Transverse colon (tissue), 4 donors: Measurements from ENCODE around the gene LRRC4B.

Experiments
- CTCF ChIP-seq, 5 experiments: fragments of 200-600 bp in 3 of 5; fragments of 450-650 bp in 2 of 5; sonication (generic) in 3 of 5; IDR thresholded peaks; 1 replicate in 2 of 5; 2 replicates in 3 of 5; pipeline ENCODE4 v1.5.1; 2016 to 2017; ENCODE audit warnings: antibody characterized with exemption in 5 of 5, inconsistent platforms in 3 of 5, mild to moderate bottlenecking in 2 of 5, moderate library complexity in 1 of 5
- POLR2AphosphoS5 ChIP-seq, 3 donors: sonication (generic); formaldehyde crosslinking; IDR thresholded peaks; one replicate each; pipeline ENCODE4 v1.6.1; 2016; ENCODE audit warnings: antibody characterized with exemption in 3 of 3

DNA sequence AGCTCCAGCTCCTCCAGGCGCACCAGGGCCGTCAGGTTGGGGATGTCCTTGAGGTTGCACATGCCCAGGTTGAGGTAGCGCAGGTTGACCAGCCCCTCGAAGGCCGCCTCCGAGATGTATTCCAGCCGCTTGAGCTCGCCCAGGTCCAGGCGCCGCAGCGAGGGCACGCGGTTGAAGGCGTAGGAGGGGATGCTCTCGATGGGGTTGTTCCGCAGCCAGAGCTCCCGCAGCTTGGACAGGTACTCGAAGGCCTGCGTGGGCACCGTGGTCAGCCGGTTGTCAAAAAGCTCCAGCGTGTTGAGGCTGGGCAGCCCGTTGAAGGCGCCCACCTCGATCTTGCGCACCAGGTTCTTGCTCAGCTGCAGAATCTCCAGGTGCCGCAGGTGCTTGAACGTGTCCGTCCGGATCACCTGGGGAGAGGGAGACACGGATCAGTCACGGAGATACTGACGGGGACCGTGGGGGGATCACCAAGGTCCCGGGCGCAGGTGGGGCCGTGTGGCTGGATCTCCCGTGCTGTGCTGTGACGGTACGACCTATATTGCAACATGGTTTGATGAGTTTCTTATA is 49.1 kb downstream of the LRRC4B start:
- TF ChIP-seq CTCF (IDR thresholded peaks at IDR 0.05) (no peak), POLR2AphosphoS5 (IDR thresholded peaks at IDR 0.05) (no peak)
